Right ventricle myocardium superior (tissue), 1 donor: ENCODE data around the gene GMDS. TPM values are rescaled to one million over a fixed set of nuclear protein-coding genes. Genes with fewer than 3 reads are reported as not detected.
"Not testable (repeated sequence)": the region's sequence is repeated elsewhere in the genome, so short reads cannot be mapped to it uniquely, and the experiment has no call there.

Source experiments
- ATAC-seq: fragments of 200-7000 bp; cut with Tn5 transposase; one replicate; pipeline ENCODE4 v1.9.1; 2020; ENCODE audit warnings: mild to moderate bottlenecking; ENCODE audit not compliant: poor library complexity
- DNase-seq: peaks from one replicate; pipeline ENCODE4 v3.0.0-alpha.2; 2020
- intact Hi-C: fragments of 100-400 bp; cut with DNase I; formaldehyde crosslinking; loops from one replicate; pipeline ENCODE4 v1.11.2; 2022
- total RNA-seq: library from RNA; stranded (reverse); fragmentation: NEBNext Ultra II Directional; extraction: Animal tissue kit (Norgen Biotek cat#: 25700); gene quantifications from one replicate; pipeline ENCODE4 v1.2.1, GENCODE V29; 2021
- donor health status: DM: no; HTN: yes; CAD: no; lungs with severe emphysema.

The GMDS gene
- total RNA-seq, 1 donor from 2014 or later = 4.9 TPM

DNA sequence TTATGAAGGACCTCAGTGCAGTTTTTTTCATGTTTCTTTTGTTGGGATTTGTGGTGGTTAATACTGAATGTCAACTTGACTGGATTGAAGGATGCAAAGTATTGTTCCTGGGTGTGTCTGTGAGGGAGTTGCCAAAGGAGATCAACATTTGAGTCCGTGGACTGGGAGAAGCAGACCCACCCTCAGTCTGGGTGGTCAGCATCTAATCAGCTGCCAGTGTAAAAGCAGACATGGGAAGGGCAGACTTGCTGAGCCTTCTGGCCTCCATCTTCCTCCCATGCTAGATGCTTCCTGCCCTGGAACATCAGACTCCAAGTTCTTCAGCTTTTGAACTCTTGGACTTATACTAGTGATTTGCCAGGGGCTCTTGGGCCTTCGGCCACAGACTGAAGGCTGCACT lies 553.6 kb downstream of the GMDS start:
- intact Hi-C loops, DNase-seq, ATAC-seq: not testable (repeated sequence)

DNA sequence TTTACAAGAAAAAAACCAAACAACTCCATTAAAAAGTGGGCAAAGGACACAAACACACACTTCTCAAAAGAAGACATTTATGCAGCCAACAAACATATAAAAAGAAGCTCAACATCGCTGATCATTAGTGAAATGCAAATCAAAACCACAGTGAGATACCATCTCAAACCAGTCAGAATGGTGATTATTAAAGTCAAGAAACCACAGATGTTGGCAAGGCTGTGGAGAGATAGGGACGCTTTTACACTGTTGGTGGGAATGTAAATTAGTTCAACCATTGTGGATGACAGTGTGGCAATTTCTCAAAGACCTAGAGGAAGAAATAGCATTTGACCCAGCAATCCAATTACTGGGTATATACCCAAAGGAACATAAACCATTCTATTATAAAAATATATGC lies 554.7 kb downstream of the GMDS start:
- intact Hi-C loops, DNase-seq, ATAC-seq: not testable (repeated sequence)

DNA sequence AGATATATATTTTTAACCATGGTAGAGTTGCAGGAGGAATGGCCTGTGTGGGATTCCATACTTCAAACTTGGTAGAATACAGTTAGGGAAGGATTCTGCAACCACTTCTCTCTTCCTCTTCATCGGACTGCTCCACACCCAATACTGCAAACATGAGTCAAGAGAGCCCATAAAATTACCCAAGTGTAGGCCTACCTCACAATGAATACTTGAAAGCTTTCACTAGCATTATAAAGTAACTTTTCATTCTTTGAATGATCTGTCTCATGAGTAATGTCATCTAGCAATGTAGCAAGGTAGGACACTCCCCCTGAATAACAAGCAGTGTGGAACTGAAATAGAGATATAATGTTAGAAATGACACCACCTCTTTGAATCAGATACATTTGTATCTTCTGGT lies 556.3 kb downstream of the GMDS start:
- intact Hi-C loops = no loop called here
- DNase-seq = no peak

DNA sequence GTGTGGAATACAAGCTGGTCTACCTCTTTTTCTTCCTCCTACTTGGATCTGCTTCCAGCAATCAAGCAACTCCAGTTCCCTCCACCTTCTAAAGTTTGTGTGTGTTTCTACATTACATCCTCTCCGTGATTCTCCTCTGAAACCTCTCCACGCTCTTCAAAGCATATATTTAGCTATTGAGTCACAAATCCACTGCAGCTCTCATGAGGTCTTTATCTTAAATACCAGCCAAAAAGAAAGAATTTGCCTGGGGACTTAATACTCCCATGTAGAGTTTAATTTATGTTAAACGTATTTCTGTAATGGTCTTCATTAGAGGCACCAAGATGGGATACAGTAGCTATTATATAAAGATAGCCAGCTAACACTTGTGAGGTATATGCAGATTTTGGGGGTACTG lies 557.0 kb downstream of the GMDS start:
- ATAC-seq (no peak), DNase-seq (no peak)
- intact Hi-C loops = no loop called here

More for the DNA sequence above, 556.3 kb downstream of the GMDS start:
- ATAC-seq = no peak

DNA sequence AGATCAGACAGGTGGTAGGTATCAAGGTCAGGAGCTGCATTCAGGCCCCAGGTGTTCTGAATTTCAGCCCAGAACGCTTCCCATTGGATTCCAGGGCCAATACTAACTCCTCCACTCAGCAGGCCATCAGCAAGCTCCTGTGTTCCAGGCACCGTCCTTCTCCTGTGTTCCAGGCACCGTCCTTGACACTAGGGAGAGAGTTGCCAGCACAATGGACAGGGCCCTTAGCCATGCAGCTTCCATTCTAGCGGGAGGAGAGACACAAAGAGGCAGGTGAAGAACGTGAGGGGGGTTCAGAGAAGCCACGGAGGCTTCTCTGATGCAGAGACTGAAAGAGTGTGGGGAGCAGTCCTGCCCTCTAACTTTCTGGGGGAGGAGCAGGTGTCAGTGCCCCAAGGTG lies 558.0 kb downstream of the GMDS start:
- DNase-seq (no peak), ATAC-seq (no peak)
- intact Hi-C loops = no loop called here

DNA sequence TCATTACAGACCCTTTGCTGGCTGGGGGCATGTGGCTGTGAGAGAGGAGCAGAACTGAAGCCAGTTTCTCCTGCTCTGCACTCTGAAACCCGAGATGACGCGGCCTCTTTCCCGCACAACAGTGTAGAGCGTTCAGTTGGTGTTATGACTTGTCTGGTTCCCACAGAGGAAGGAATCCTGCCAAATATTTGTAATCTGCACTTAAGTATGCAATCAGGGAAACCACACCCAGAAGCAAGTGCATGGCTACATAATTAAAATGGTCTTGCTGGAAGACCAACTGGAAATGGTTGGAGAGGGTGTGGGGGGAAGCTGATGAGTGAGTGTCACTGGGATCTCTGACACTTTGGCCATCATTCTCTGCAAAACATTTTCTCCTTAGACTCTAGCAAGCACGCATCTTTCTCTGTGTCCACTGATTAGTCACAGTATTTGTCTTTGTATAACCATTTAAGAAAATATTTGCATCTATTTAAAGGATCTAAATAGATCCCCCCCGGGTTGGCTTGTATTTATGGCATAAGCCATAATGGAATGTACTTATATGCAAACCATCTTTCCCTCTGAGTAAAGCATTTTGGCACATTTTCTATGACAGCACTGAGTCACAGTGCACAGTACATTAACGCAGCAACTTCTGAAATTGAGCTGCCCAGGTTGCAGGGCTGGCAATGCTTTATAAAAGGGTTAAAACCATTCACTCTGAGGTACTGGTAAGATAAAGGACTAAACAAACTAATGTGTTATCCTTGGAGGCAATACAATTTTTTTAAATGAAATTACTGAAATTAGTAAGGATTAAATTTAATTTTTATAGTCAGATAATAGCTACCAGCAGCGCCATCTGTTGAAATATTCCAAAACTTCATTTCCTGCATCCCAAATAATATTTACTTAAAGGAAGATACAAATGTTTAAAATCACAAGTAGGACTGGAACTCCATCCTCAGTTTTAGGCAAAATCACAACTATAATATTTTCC lies 559.0 kb downstream of the GMDS start:
- ATAC-seq (peak; percentile 57), DNase-seq (no peak)
- intact Hi-C loops = no loop called here

DNA sequence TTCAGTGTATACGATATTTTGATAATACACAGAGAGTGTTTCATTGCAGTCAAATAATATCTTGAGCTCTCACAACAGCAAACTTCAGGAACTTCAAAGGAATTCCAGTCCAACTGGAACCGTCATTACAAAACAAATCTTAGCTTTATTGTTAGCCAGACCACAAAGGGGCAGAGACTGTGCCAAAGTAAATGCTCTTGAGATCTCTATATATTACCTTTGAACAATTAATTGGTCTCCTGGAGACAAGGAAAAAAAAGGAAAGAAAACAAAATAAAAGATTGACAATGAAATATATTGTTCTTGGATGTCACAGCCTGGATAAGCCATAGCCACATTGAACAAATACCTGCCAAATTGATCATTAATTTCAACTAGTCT lies 565.7 kb downstream of the GMDS start:
- ATAC-seq (no peak), DNase-seq (no peak)
- intact Hi-C loops = no loop called here

DNA sequence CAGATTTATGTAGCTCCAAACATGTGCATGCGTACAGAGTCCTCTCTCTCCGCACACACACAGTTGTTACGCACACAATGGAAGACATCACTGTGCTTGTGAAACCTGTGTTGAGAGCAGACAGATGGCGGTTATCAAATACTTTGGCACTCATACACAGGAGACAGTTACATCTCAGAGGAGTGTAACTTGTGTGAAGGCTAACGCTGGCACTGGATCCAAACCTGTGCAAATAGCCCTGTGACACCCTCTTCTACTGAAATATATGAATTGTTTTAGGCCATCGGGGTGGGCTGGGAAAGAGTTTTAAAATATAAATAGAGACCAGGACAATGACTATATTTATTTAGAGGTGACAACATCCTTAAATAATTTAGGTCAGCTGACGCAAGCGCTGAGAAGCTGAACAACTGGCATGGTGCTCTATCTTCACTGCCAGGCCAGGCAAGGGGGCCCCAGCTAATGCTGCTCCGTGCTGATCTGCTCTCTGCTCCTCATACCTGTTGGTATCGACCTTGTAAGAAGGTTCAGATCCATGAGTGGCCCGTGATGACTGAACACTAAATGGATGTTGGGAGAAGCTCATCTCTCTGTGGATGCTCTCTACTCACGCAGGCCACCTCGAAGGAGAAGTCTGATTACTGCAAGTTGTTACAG lies 566.2 kb downstream of the GMDS start:
- ATAC-seq (peak; percentile 95), DNase-seq (no peak)
- intact Hi-C loops = no loop called here

DNA sequence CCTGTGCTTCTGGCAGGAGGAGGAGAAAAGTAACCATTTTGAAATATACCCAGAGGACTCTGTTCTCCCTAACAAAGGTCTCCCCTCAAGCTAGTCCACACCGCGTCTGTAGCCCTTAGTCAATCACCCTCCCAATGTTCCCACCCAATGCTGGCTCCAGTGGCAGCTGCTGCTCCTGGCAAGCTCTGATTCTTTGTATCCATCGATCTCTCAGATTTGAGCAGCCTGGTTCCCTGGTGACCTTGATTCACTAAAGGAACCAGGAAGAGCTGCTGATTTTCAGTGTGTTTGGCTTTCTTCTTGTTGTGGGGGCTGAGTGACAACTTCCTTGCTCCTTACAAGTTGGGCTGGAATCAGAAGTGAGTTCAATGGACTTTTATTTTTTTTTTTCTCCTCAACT lies 567.2 kb downstream of the GMDS start:
- intact Hi-C loops = no loop called here
- ATAC-seq = peak; percentile 42
- no peak for DNase-seq

DNA sequence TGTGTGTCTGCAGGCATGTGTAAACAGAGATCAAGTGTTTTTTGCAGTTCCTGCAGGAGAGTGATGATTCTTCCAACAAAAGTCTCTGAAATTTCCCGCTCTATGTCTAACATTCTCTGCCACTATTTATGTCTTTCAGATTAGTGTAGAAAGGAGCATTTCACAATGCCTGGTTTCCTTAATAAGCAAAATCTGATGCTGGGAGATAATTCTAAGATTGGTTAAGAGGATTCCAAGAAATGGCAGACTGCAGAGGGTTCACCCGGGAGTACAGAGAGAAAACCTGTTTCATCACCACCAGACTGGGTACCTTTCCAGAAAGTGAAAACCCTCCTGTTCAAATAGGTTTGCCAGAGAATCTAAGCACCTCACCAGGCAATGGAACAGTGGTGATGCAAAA lies 573.0 kb downstream of the GMDS start:
- no peak for ATAC-seq
- no peak for DNase-seq
- intact Hi-C loops = no loop called here

DNA sequence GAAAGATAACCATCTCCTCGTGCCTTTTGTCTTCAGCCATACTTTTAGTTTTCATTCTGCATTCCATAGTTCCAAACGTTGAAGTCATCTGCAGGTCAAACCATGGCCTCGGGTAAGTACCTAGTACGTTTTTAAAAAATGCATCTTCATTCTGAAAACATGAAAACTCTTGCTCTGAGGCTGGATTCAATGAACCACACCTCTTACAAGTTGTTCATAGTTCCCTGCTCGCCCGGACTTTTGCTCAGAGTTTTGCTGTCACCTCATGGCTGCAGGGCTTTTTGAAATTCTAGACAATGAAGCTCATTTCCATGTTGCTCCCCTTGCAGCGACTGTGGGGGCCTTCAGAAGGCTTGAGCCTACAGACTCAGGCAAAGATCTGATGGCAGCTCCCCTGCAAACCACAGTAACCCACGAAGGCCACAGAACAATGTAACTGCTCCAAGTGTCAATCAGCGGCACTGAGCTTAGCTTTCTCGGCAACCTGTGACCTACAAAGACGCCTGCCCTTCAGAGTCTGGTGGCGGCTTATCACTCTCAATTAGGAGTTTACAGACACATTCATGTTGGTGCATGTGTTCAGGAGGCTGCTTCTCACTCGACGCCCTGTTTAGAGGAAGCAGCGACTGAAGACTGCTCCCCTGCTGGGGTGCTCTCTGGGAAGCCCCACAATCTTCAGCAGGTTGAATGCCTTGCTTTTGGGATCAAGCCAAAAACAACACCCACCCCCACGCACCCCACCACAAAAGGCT lies 574.5 kb downstream of the GMDS start:
- no peak for ATAC-seq
- intact Hi-C loops = no loop called here

DNA sequence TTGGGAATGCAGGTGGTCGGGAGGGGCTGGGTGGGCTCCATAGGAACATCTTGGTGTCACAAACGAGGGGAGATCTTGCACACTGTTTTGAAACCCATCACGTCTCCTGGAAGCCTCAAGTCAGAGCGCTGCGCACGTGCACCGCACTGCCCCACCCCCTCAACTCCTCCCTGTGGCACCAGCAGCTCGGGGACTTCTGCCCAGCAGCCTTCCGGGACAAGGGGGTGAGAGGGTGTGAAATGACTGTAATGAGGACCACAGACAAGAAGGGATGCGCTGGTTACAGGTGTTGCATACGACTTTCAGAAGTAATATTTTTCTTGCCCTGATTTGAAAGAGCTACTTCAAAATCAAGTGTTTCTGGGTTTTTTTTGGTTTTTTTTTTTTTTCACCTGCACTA lies 575.4 kb downstream of the GMDS start:
- intact Hi-C loops = no loop called here
- DNase-seq (no peak), ATAC-seq (no peak)

More for the DNA sequence above, 574.5 kb downstream of the GMDS start:
- DNase-seq = no peak

DNA sequence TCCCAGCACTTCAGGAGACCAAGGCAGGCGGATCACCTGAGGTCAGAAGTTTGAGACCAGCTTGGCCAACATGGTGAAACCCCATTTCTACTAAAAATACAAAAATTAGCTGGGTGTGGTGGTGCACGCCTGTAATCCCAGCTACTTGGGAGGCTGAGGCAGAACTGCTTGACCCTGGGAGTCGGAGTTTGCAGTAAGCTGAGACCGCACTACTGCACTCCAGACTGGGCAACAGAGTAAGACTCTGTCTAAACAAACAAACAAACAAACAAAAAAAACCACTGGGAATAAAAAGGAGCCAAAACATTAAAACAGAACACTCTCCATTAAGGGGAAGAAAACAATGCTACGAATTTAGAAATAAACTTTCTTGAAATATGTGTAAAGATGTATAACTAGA lies 576.9 kb downstream of the GMDS start:
- DNase-seq, intact Hi-C loops, ATAC-seq: not testable (repeated sequence)

DNA sequence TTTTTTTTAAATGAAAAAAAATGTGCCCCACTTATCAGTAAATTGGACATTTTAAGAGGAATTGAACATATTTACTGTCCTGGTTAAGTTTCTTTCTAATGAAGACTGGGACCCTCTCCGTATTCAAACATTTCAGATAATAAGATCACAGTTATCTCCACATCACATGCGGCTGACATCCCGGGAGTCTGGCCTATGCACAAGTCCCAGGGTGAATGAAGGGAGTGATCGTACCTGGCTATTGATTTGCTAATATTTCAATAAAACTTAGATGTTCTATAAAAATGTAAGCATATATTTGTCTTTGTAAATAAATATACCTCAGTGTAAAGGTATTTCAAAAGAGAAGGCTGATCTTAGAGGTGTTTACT lies 577.6 kb downstream of the GMDS start:
- ATAC-seq (no peak), DNase-seq (no peak)
- intact Hi-C loops = no loop called here

DNA sequence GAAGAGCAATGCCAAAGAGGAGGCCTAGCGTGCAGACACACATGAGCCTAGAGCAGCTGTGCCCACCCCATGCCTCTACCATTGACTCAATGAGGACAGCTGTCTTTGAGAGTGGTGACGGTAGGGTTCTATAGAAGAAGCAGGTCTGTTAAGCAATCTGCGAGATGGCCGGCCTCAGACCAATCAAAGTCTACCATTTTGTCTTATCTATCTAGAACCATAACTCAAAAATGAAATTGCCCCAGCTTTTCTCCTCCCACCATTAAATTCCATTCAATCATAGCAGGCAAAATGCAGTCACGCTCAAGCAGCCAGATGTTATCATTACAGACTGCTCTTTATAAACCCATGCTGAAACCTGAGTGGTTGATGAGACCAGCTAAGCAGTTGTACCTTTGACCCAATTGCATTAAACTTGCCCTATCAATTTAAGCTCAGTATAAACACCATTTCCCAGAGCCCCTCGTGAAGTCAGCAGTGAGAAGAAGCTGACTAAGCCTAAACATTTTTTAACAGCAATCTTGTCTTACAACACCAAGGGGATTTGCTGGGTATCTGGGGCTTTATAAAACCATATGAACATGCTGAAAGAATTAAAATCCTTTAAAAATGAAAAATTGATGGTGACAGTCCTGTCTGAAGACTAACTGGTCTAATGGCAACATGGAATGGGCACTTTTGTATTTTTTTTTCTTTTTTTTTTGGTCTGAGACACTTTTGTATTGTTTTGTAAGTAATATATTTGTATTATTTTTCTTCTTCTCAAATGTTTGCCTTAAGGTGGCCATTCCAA lies 578.2 kb downstream of the GMDS start:
- intact Hi-C loops = no loop called here
- DNase-seq (no peak), ATAC-seq (no peak)

DNA sequence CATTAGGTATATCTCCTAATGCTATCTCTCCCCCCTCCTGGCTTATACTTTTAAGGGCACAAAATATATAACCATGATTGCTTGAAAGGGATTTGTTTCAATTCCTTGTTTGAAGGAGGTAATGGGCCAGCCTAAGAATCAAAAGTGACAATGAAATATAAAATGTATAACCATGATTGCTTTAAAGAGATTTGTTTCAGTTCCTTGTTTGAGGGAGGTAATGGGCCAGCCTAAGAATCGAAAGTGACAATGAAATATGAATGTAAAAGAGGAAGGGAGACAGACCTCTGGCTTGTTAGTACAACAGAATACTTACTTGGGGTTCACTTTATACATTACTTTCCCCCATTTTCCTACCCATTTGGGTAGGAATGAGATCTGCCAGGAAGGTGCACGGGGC lies 580.2 kb downstream of the GMDS start:
- intact Hi-C loops = no loop called here
- DNase-seq = no peak
- no peak for ATAC-seq

DNA sequence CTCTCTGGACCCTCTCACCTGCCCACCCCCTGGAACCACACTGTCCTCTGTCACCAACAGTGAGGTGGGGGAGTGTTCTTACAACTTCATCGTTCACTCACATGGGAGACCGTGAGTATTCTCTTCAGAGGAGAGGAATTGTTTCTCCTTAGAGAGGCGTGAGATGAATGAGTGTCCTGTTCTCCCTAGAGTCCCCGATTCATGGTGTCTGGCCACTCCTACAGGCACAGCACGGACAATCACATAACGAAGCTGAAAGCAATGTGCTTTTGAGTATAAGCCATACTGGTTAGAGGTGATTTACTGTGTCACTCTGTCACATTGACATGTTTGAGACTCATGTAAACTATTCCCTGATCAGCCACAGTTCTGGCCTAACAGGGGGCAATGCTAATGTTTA lies 581.1 kb downstream of the GMDS start:
- intact Hi-C loops = no loop called here
- DNase-seq (no peak), ATAC-seq (no peak)

DNA sequence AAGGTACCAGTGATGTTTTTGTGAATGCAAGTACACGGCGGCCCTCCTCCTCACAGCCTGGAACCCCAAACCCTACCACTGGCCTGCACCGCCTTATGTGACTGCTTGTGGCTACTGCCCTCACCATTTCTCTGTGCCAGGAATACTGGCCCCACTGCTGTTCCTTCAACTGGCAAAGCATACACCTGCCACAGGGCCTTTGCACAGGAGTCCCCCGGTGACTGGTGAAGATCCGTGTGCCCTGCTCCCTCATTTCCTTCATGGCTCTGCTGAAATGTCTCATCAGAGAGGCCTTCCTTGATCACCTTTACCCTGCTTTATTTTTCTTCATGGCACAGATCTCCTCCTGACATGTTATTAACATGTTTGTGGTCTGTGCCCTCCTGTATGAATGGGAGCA lies 581.9 kb downstream of the GMDS start:
- DNase-seq (no peak), ATAC-seq (no peak)
- intact Hi-C loops = no loop called here

DNA sequence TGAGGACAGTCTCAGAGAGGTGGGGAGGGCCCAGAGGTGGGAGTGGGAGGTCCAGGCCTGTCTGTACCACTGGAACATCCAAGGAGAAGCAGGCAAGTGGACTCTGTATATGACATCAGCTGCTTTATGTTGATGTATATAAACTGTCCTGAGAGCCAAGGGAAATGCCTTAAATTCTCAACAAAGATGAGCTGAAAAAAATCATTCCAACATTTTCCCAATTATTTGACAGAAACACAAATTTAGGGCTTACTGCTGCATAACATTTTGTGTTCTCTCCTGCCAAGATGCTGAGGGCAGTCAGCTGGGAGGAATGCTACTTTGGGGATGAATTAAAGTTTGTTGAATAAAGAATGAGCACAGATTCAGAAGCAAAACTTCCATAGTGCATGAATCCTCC lies 582.9 kb downstream of the GMDS start:
- ATAC-seq (no peak), DNase-seq (no peak)
- intact Hi-C loops = no loop called here
